T47D (cell line): ENCODE measurements around the gene PIP5K1A.
"Not testable (repeated sequence)": the region's sequence is repeated elsewhere in the genome, so short reads cannot be mapped to it uniquely, and the experiment has no call there.

Experiments
- DNase-seq, 2 experiments: peaks; one replicate each; pipeline versions ENCODE4 v3.0.0 to v3.0.0-alpha.2; 2011 to 2012; ENCODE audit warnings: low read depth in 1 of 2, low spot score in 1 of 2
- JUND ChIP-seq: IDR thresholded peaks from 2 replicates; pipeline ENCODE4 v1.6.1; 2012; ENCODE audit warnings: low read depth
- in situ Hi-C: cut with HindIII; loops from 2 replicates; pipeline ENCODE4 v1.10.0; 2016; ENCODE audit warnings: low sequenced_read_pairs, low pct_unique_long_range_greater_than_20kb

The PIP5K1A gene

GRCh38 chr1:151199873-151200581 is 1.7 kb downstream of the PIP5K1A start:
- no peak for TF ChIP-seq JUND
- in situ Hi-C loops: no loop called here
- DNase-seq: no peak

- DNase-seq, in situ Hi-C loops: not testable (repeated sequence)
Observed at GRCh38 chr1:151205381-151205965, 7.1 kb downstream of the PIP5K1A start.

- DNase-seq: peak in 1 of 2 experiments; percentile 35
- no peak for TF ChIP-seq JUND
- in situ Hi-C loops: no loop called here
Observed at GRCh38 chr1:151210830-151211229, 12.5 kb downstream of the PIP5K1A start.

- DNase-seq: no peak
- TF ChIP-seq JUND: no peak
- in situ Hi-C loops: no loop called here
Observed at GRCh38 chr1:151211972-151212705, 13.8 kb downstream of the PIP5K1A start.

GRCh38 chr1:151213560-151213959 is 15.2 kb downstream of the PIP5K1A start:
- TF ChIP-seq JUND: no peak
- DNase-seq: no peak
- in situ Hi-C loops: no loop called here

- no peak for TF ChIP-seq JUND
- in situ Hi-C loops: no loop called here
Observed at GRCh38 chr1:151221616-151222015, 23.3 kb downstream of the PIP5K1A start.

GRCh38 chr1:151222130-151222529 is 23.8 kb downstream of the PIP5K1A start:
- in situ Hi-C loops: no loop called here
- DNase-seq: no peak
- no peak for TF ChIP-seq JUND

More at GRCh38 chr1:151221616-151222015, 23.3 kb downstream of the PIP5K1A start:
- DNase-seq: no peak

- no peak for DNase-seq
- in situ Hi-C loops: no loop called here
- no peak for TF ChIP-seq JUND
Observed at GRCh38 chr1:151235235-151235634, 36.9 kb downstream of the PIP5K1A start.

- in situ Hi-C loops: no loop called here
- no peak for DNase-seq
- TF ChIP-seq JUND: no peak
Observed at GRCh38 chr1:151237678-151238466, 39.5 kb downstream of the PIP5K1A start.

GRCh38 chr1:151238467-151238739 is 40.1 kb downstream of the PIP5K1A start:
- DNase-seq: no peak
- in situ Hi-C loops: no loop called here
- TF ChIP-seq JUND: no peak

GRCh38 chr1:151242442-151242841 is 44.1 kb downstream of the PIP5K1A start:
- in situ Hi-C loops: no loop called here
- DNase-seq: no peak
- no peak for TF ChIP-seq JUND

- TF ChIP-seq JUND: no peak
- DNase-seq: no peak
- in situ Hi-C loops: no loop called here
Observed at GRCh38 chr1:151243683-151244216, 45.4 kb downstream of the PIP5K1A start.
